ENCODE data around the gene SLC36A1. TPM values are rescaled to one million over a fixed set of nuclear protein-coding genes. Genes with fewer than 3 reads are reported as not detected.

SLC36A1 gene
- total RNA-seq, 5 donors from 2014 or later (not counting 1 experiment from before 2014, with no cell fraction given) = 5.1 to 8.5 (median 6.3) TPM

GRCh38 chr5:151490627-151491026 is 43.2 kb downstream of the SLC36A1 start:
- Histone ChIP-seq H3K36me3 (ENCODE audit: control insufficient read depth in 2 of 2, extremely low read depth in 1 of 2, insufficient read depth in 1 of 2, low read length in 1 of 2) (peaks cover 6 to 32% of the 10 kb centered on the region in 2 donors), H3K4me1 (ENCODE audit: control insufficient read depth in 1 of 2, extremely low read depth in 1 of 2, insufficient read depth in 2 of 2, low read length in 2 of 2) (no peaks in the 10 kb centered on the region), H3K27ac (ENCODE audit: low read length) (no peak overlapping the region), H3K9me3 (no peaks in the 10 kb centered on the region), H3K4me3 (ENCODE audit: control insufficient read depth in 1 of 2, extremely low read depth in 1 of 2, low read length in 1 of 2) (no peak overlapping the region), H3K27me3 (replicated peaks in 1 of 2; ENCODE audit: control insufficient read depth in 2 of 2, extremely low read depth in 1 of 2, insufficient read depth in 2 of 2, low read length in 1 of 2) (no peaks in the 10 kb centered on the region)
- H3K4me1 Mint-ChIP-seq = no peaks in the 10 kb centered on the region
- DNase-seq = no peak
- no peaks in the 10 kb centered on the region for H3K9me3 Mint-ChIP-seq
- peaks cover 55% of the 10 kb centered on the region for H3K36me3 Mint-ChIP-seq
- H3K4me3 Mint-ChIP-seq = no peak overlapping the region
- ChIA-PET CTCF (interaction anchor here (0.8 to 1.0 kb wide), 2 partner anchors 43 to 161 kb away, joined by 3 read pairs; partner anchors contain the start of gene SLC36A1 (in 1 of the 2)), POLR2A (interaction anchor here in 1 of 2 donors (0.5 kb wide), 1 partner anchor 707 kb away, joined by 8 read pairs; no protein-coding TSS in a partner anchor)
- H3K27ac Mint-ChIP-seq = no peak overlapping the region
- no peak for ATAC-seq (replicated peaks in 1 of 4)
- 92% methylated on average over 2 of the region's 5 CpGs for WGBS (ENCODE audit: insufficient coverage)
- H3K27me3 Mint-ChIP-seq = no peaks in the 10 kb centered on the region

- no peaks in the 10 kb centered on the region for H3K27me3 Mint-ChIP-seq
- H3K9me3 ChIP-seq = no peaks in the 10 kb centered on the region
- H3K4me3 Mint-ChIP-seq = no peak overlapping the region
- H3K4me3 ChIP-seq (ENCODE audit: control insufficient read depth in 1 of 2, extremely low read depth in 1 of 2, low read length in 1 of 2) = no peak overlapping the region
- peaks cover 6 to 32% of the 10 kb centered on the region in 2 donors for H3K36me3 ChIP-seq (ENCODE audit: control insufficient read depth in 2 of 2, extremely low read depth in 1 of 2, insufficient read depth in 1 of 2, low read length in 1 of 2)
- H3K36me3 Mint-ChIP-seq = peaks cover 51% of the 10 kb centered on the region
- DNase-seq = no peak
- H3K27me3 ChIP-seq (replicated peaks in 1 of 2; ENCODE audit: control insufficient read depth in 2 of 2, extremely low read depth in 1 of 2, insufficient read depth in 2 of 2, low read length in 1 of 2) = no peaks in the 10 kb centered on the region
- POLR2A ChIA-PET = no interaction called here
- no peaks in the 10 kb centered on the region for H3K4me1 ChIP-seq (ENCODE audit: control insufficient read depth in 1 of 2, extremely low read depth in 1 of 2, insufficient read depth in 2 of 2, low read length in 2 of 2)
- ATAC-seq (replicated peaks in 1 of 4) = no peak
- CTCF ChIA-PET = interaction anchor here (0.8 to 1.0 kb wide), 2 partner anchors 43 to 161 kb away, joined by 3 read pairs; partner anchors contain the start of gene SLC36A1 (in 1 of the 2)
- WGBS (ENCODE audit: insufficient coverage) = no CpG with 5 or more reads among the region's 4 CpGs
- no peak overlapping the region for H3K27ac ChIP-seq (ENCODE audit: low read length)
- no peak overlapping the region for H3K27ac Mint-ChIP-seq
- no peaks in the 10 kb centered on the region for H3K4me1 Mint-ChIP-seq
- H3K9me3 Mint-ChIP-seq = no peaks in the 10 kb centered on the region
These were observed 43.7 kb downstream of the SLC36A1 start for GRCh38 chr5:151491062-151491461.

GRCh38 chr5:151492729-151493128 is 45.3 kb downstream of the SLC36A1 start:
- H3K36me3 ChIP-seq (ENCODE audit: control insufficient read depth in 2 of 2, extremely low read depth in 1 of 2, insufficient read depth in 1 of 2, low read length in 1 of 2) = peaks cover 6 to 23% of the 10 kb centered on the region in 2 donors
- ChIA-PET POLR2A (no interaction called here), CTCF (interaction anchor here in 1 of 2 donors (0.5 kb wide), 2 partner anchors 101 to 1541 kb away, joined by 3 to 4 read pairs; no protein-coding TSS in a partner anchor)
- Mint-ChIP-seq H3K4me1 (no peaks in the 10 kb centered on the region), H3K9me3 (no peaks in the 10 kb centered on the region), H3K36me3 (peaks cover 35% of the 10 kb centered on the region), H3K27ac (no peak overlapping the region), H3K27me3 (no peaks in the 10 kb centered on the region), H3K4me3 (no peak overlapping the region)
- WGBS (ENCODE audit: insufficient coverage) = no CpG with 5 or more reads among the region's 5 CpGs
- DNase-seq (no peak), ATAC-seq (replicated peaks in 1 of 4) (no peak)
- H3K27me3 ChIP-seq (replicated peaks in 1 of 2; ENCODE audit: control insufficient read depth in 2 of 2, extremely low read depth in 1 of 2, insufficient read depth in 2 of 2, low read length in 1 of 2) = no peaks in the 10 kb centered on the region
- H3K9me3 ChIP-seq = no peaks in the 10 kb centered on the region
- H3K27ac ChIP-seq (ENCODE audit: low read length) = no peak overlapping the region
- H3K4me3 ChIP-seq (ENCODE audit: control insufficient read depth in 1 of 2, extremely low read depth in 1 of 2, low read length in 1 of 2) = no peak overlapping the region
- H3K4me1 ChIP-seq (ENCODE audit: control insufficient read depth in 1 of 2, extremely low read depth in 1 of 2, insufficient read depth in 2 of 2, low read length in 2 of 2) = no peaks in the 10 kb centered on the region

GRCh38 chr5:151493665-151494064 is 46.3 kb downstream of the SLC36A1 start:
- Histone ChIP-seq H3K27ac (ENCODE audit: low read length) (no peak overlapping the region), H3K4me3 (ENCODE audit: control insufficient read depth in 1 of 2, extremely low read depth in 1 of 2, low read length in 1 of 2) (no peak overlapping the region), H3K4me1 (ENCODE audit: control insufficient read depth in 1 of 2, extremely low read depth in 1 of 2, insufficient read depth in 2 of 2, low read length in 2 of 2) (no peaks in the 10 kb centered on the region), H3K27me3 (replicated peaks in 1 of 2; ENCODE audit: control insufficient read depth in 2 of 2, extremely low read depth in 1 of 2, insufficient read depth in 2 of 2, low read length in 1 of 2) (no peaks in the 10 kb centered on the region), H3K9me3 (no peaks in the 10 kb centered on the region), H3K36me3 (ENCODE audit: control insufficient read depth in 2 of 2, extremely low read depth in 1 of 2, insufficient read depth in 1 of 2, low read length in 1 of 2) (peaks cover 0 to 13% of the 10 kb centered on the region in 2 donors)
- no peaks in the 10 kb centered on the region for H3K27me3 Mint-ChIP-seq
- no peaks in the 10 kb centered on the region for H3K9me3 Mint-ChIP-seq
- ChIA-PET CTCF (no interaction called here), POLR2A (no interaction called here)
- no peak overlapping the region for H3K27ac Mint-ChIP-seq
- WGBS (ENCODE audit: insufficient coverage) = no CpG with 5 or more reads among the region's 2 CpGs
- DNase-seq = no peak
- no peaks in the 10 kb centered on the region for H3K4me1 Mint-ChIP-seq
- no peak overlapping the region for H3K4me3 Mint-ChIP-seq
- ATAC-seq (replicated peaks in 1 of 4) = no peak
- H3K36me3 Mint-ChIP-seq = peaks cover 26% of the 10 kb centered on the region

GRCh38 chr5:151495320-151495719 is 47.9 kb downstream of the SLC36A1 start:
- H3K4me3 Mint-ChIP-seq = no peak overlapping the region
- peaks cover 13% of the 10 kb centered on the region for H3K36me3 Mint-ChIP-seq
- H3K27ac ChIP-seq (ENCODE audit: low read length) = no peak overlapping the region
- H3K9me3 ChIP-seq = no peaks in the 10 kb centered on the region
- CTCF ChIA-PET = interaction anchor here in 1 of 2 donors (0.8 kb wide), 1 partner anchor 40 kb away, joined by 3 read pairs; no protein-coding TSS in a partner anchor
- no peaks in the 10 kb centered on the region for H3K27me3 ChIP-seq (replicated peaks in 1 of 2; ENCODE audit: control insufficient read depth in 2 of 2, extremely low read depth in 1 of 2, insufficient read depth in 2 of 2, low read length in 1 of 2)
- POLR2A ChIA-PET = no interaction called here
- H3K27me3 Mint-ChIP-seq = no peaks in the 10 kb centered on the region
- H3K4me1 Mint-ChIP-seq = peaks cover 0 to under 1% (median 0%) of the 10 kb centered on the region in 3 donors
- ATAC-seq (replicated peaks in 1 of 4) (no peak), DNase-seq (no peak)
- no peak overlapping the region for H3K4me3 ChIP-seq (ENCODE audit: control insufficient read depth in 1 of 2, extremely low read depth in 1 of 2, low read length in 1 of 2)
- H3K27ac Mint-ChIP-seq = no peak overlapping the region
- WGBS (ENCODE audit: insufficient coverage) = no CpG with 5 or more reads among the region's 2 CpGs
- H3K9me3 Mint-ChIP-seq = no peaks in the 10 kb centered on the region
- peaks cover 0 to 2% of the 10 kb centered on the region in 2 donors for H3K36me3 ChIP-seq (ENCODE audit: control insufficient read depth in 2 of 2, extremely low read depth in 1 of 2, insufficient read depth in 1 of 2, low read length in 1 of 2)
- H3K4me1 ChIP-seq (ENCODE audit: control insufficient read depth in 1 of 2, extremely low read depth in 1 of 2, insufficient read depth in 2 of 2, low read length in 2 of 2) = no peaks in the 10 kb centered on the region

- no peak for DNase-seq
- Histone ChIP-seq H3K9me3 (no peaks in the 10 kb centered on the region), H3K4me1 (ENCODE audit: control insufficient read depth in 1 of 2, extremely low read depth in 1 of 2, insufficient read depth in 2 of 2, low read length in 2 of 2) (peaks cover 0 to 6% of the 10 kb centered on the region in 2 experiments), H3K36me3 (ENCODE audit: control insufficient read depth in 2 of 2, extremely low read depth in 1 of 2, insufficient read depth in 1 of 2, low read length in 1 of 2) (no peaks in the 10 kb centered on the region), H3K27ac (ENCODE audit: low read length) (no peak overlapping the region), H3K27me3 (replicated peaks in 1 of 2; ENCODE audit: control insufficient read depth in 2 of 2, extremely low read depth in 1 of 2, insufficient read depth in 2 of 2, low read length in 1 of 2) (no peaks in the 10 kb centered on the region), H3K4me3 (ENCODE audit: control insufficient read depth in 1 of 2, extremely low read depth in 1 of 2, low read length in 1 of 2) (no peak overlapping the region)
- H3K27ac Mint-ChIP-seq = no peak overlapping the region
- WGBS (ENCODE audit: insufficient coverage) = 90% methylated on average over 9 of the region's 14 CpGs
- ATAC-seq (replicated peaks in 1 of 4) = no peak
- H3K9me3 Mint-ChIP-seq = no peaks in the 10 kb centered on the region
- H3K27me3 Mint-ChIP-seq = no peaks in the 10 kb centered on the region
- CTCF ChIA-PET = interaction anchor here in 1 of 2 donors (0.8 kb wide), 1 partner anchor 41 kb away, joined by 3 read pairs; no protein-coding TSS in a partner anchor
- H3K4me3 Mint-ChIP-seq = no peak overlapping the region
- H3K36me3 Mint-ChIP-seq = peaks cover 13% of the 10 kb centered on the region
- POLR2A ChIA-PET = no interaction called here
- H3K4me1 Mint-ChIP-seq = peaks cover 5 to 8% (median 5%) of the 10 kb centered on the region in 3 donors
These were observed 48.7 kb downstream of the SLC36A1 start for GRCh38 chr5:151496041-151496484.
